SK-N-SH treated with all-trans-retinoic acid at 6 μM for 48 hours (cell line): ENCODE results near the gene RAX2.

Experiments
- ATAC-seq: fragments of 200-7000 bp; cut with Tn5 transposase; 3 replicates; pipeline ENCODE4 v1.9.1; 2020; ENCODE audit warnings: mild to moderate bottlenecking, moderate library complexity
- ARNTL ChIP-seq: fragments of 450-650 bp; formaldehyde crosslinking; IDR thresholded peaks from 2 replicates; pipeline ENCODE4 v1.5.0; 2020; ENCODE audit warnings: low read depth, mild to moderate bottlenecking, moderate library complexity, borderline replicate concordance
- BACH2 ChIP-seq: fragments of 250-450 bp; sonication (Bioruptor Pico); IDR thresholded peaks from 2 replicates; pipeline ENCODE4 v1.9.0; 2021; ENCODE audit warnings: mild to moderate bottlenecking, borderline replicate concordance
- CREB5 ChIP-seq: fragments of 250-450 bp; sonication (Bioruptor Pico); IDR thresholded peaks from 2 replicates; pipeline ENCODE4 v1.5.1; 2020; ENCODE audit warnings: low read depth, mild to moderate bottlenecking, moderate library complexity
- CSDC2 ChIP-seq: fragments of 250-450 bp; sonication (Bioruptor Pico); IDR thresholded peaks from 2 replicates; pipeline ENCODE4 v1.5.0; 2020; ENCODE audit warnings: mild to moderate bottlenecking, moderate library complexity
- CSRNP3 ChIP-seq: fragments of 250-450 bp; sonication (Bioruptor Pico); IDR thresholded peaks from 2 replicates; pipeline ENCODE4 v1.5.1; 2021; ENCODE audit warnings: mild to moderate bottlenecking, moderate library complexity
- ESRRG ChIP-seq: fragments of 250-450 bp; sonication (Bioruptor Pico); IDR thresholded peaks from 2 replicates; pipeline ENCODE4 v1.6.1; 2021; ENCODE audit warnings: mild to moderate bottlenecking
- GLIS3 ChIP-seq: fragments of 250-450 bp; sonication (Bioruptor Pico); IDR thresholded peaks from 2 replicates; pipeline ENCODE4 v1.5.0; 2020; ENCODE audit warnings: mild to moderate bottlenecking, moderate library complexity
- ISL1 ChIP-seq: fragments of 250-450 bp; sonication (Bioruptor Pico); IDR thresholded peaks from 2 replicates; pipeline ENCODE4 v2.1.2; 2022; ENCODE audit warnings: mild to moderate bottlenecking, moderate library complexity
- OSR1 ChIP-seq: fragments of 250-450 bp; sonication (Bioruptor Pico); IDR thresholded peaks from 2 replicates; pipeline ENCODE4 v1.8.0; 2022; ENCODE audit warnings: moderate library complexity, mild to moderate bottlenecking, inconsistent platforms
- PPARA ChIP-seq: fragments of 250-450 bp; sonication (Bioruptor Pico); IDR thresholded peaks from 2 replicates; pipeline ENCODE4 v1.5.0; 2020; ENCODE audit warnings: mild to moderate bottlenecking, borderline replicate concordance
- RARB ChIP-seq: fragments of 250-450 bp; sonication (Bioruptor Pico); IDR thresholded peaks from 2 replicates; pipeline ENCODE4 v1.8.0; 2021; ENCODE audit warnings: mild to moderate bottlenecking, moderate library complexity
- SNAI2 ChIP-seq: fragments of 250-450 bp; sonication (Bioruptor Pico); IDR thresholded peaks from 2 replicates; pipeline ENCODE4 v1.5.0; 2020; ENCODE audit warnings: mild to moderate bottlenecking, moderate library complexity
- TOX ChIP-seq: fragments of 250-450 bp; sonication (Bioruptor Pico); IDR thresholded peaks from 2 replicates; pipeline ENCODE4 v1.8.0; 2021; ENCODE audit warnings: mild to moderate bottlenecking, moderate library complexity, borderline replicate concordance
- TSHZ2 ChIP-seq: fragments of 250-450 bp; sonication (Bioruptor Pico); IDR thresholded peaks from 2 replicates; pipeline ENCODE4 v1.5.0; 2020; ENCODE audit warnings: mild to moderate bottlenecking, moderate library complexity
- ZC3H10 ChIP-seq: fragments of 250-450 bp; sonication (Bioruptor Pico); IDR thresholded peaks from 2 replicates; pipeline ENCODE4 v1.5.1; 2021; ENCODE audit warnings: mild to moderate bottlenecking, moderate library complexity
- ZFP3 ChIP-seq: fragments of 250-450 bp; sonication (Bioruptor Pico); IDR thresholded peaks from 2 replicates; pipeline ENCODE4 v1.5.0; 2020; ENCODE audit warnings: mild to moderate bottlenecking, moderate library complexity
- ZFP30 ChIP-seq: fragments of 450-650 bp; formaldehyde crosslinking; IDR thresholded peaks from 2 replicates; pipeline ENCODE4 v1.5.0; 2022; ENCODE audit warnings: mild to moderate bottlenecking, moderate library complexity
- ZNF565 ChIP-seq: fragments of 450-650 bp; formaldehyde crosslinking; conservative IDR thresholded peaks from 2 replicates; pipeline ENCODE4 v1.5.0; 2020; ENCODE audit warnings: low read depth, mild to moderate bottlenecking, moderate library complexity
- ZNF70 ChIP-seq: fragments of 450-650 bp; formaldehyde crosslinking; IDR thresholded peaks from 2 replicates; pipeline ENCODE4 v1.5.0; 2020; ENCODE audit warnings: mild to moderate bottlenecking, moderate library complexity
- ZNF8 ChIP-seq: fragments of 450-650 bp; formaldehyde crosslinking; IDR thresholded peaks from 2 replicates; pipeline ENCODE4 v1.5.0; 2020; ENCODE audit warnings: mild to moderate bottlenecking, moderate library complexity
- TF ChIP-seq, protein P1 (sequence below): fragments of 250-450 bp; sonication (Bioruptor Pico); IDR thresholded peaks from 2 replicates; pipeline ENCODE4 v1.8.0; 2021; ENCODE audit warnings: low read depth, mild to moderate bottlenecking, moderate library complexity, borderline replicate concordance
- TF ChIP-seq, protein P2 (sequence below): fragments of 250-450 bp; sonication (Bioruptor Pico); IDR thresholded peaks from 2 replicates; pipeline ENCODE4 v1.8.0; 2020; ENCODE audit warnings: mild to moderate bottlenecking, moderate library complexity, borderline replicate concordance

The RAX2 gene

DNA sequence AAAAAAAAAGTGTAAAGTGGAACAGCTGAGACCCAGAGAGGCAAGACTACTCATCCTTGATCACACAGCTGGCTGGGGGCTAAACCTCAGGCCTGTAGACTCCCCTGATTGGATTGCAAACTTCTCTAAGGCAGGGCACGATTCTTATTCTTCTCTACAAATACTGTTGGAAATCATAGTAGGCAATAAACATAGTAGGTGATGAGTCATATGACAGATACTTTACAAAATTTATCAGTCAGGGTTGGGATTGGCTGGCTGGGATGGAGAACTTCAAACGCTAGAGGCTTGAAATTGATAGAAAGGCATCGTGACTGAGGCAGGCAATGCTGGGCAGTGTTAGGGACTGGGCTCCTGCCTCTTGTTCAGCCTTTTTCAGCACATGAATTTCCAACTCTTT is 20.1 kb upstream of the RAX2 start:
- no peak; the same call in 2 of the 3 replicates for ATAC-seq
- TF ChIP-seq RARB (CRISPR knock-in tag) (no peak), BACH2 (CRISPR knock-in tag) (no peak), CSDC2 (CRISPR knock-in tag) (no peak), ZNF8 (CRISPR knock-in tag) (no peak), ESRRG (CRISPR knock-in tag) (no peak), SNAI2 (CRISPR knock-in tag) (no peak)
- TF ChIP-seq, protein P1, sequence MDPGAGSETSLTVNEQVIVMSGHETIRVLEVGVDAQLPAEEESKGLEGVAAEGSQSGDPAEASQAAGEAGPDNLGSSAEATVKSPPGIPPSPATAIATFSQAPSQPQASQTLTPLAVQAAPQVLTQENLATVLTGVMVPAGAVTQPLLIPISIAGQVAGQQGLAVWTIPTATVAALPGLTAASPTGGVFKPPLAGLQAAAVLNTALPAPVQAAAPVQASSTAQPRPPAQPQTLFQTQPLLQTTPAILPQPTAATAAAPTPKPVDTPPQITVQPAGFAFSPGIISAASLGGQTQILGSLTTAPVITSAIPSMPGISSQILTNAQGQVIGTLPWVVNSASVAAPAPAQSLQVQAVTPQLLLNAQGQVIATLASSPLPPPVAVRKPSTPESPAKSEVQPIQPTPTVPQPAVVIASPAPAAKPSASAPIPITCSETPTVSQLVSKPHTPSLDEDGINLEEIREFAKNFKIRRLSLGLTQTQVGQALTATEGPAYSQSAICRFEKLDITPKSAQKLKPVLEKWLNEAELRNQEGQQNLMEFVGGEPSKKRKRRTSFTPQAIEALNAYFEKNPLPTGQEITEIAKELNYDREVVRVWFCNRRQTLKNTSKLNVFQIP (CRISPR knock-in tag): no peak

GRCh38 chr19:3790941-3791340 is 18.9 kb upstream of the RAX2 start:
- no peak for ATAC-seq
- TF ChIP-seq GLIS3 (no peak), TSHZ2 (CRISPR knock-in tag) (no peak)
- TF ChIP-seq, protein P1 (CRISPR knock-in tag): no peak
- TF ChIP-seq, protein P2, sequence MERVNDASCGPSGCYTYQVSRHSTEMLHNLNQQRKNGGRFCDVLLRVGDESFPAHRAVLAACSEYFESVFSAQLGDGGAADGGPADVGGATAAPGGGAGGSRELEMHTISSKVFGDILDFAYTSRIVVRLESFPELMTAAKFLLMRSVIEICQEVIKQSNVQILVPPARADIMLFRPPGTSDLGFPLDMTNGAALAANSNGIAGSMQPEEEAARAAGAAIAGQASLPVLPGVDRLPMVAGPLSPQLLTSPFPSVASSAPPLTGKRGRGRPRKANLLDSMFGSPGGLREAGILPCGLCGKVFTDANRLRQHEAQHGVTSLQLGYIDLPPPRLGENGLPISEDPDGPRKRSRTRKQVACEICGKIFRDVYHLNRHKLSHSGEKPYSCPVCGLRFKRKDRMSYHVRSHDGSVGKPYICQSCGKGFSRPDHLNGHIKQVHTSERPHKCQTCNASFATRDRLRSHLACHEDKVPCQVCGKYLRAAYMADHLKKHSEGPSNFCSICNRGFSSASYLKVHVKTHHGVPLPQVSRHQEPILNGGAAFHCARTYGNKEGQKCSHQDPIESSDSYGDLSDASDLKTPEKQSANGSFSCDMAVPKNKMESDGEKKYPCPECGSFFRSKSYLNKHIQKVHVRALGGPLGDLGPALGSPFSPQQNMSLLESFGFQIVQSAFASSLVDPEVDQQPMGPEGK (CRISPR knock-in tag): no peak

DNA sequence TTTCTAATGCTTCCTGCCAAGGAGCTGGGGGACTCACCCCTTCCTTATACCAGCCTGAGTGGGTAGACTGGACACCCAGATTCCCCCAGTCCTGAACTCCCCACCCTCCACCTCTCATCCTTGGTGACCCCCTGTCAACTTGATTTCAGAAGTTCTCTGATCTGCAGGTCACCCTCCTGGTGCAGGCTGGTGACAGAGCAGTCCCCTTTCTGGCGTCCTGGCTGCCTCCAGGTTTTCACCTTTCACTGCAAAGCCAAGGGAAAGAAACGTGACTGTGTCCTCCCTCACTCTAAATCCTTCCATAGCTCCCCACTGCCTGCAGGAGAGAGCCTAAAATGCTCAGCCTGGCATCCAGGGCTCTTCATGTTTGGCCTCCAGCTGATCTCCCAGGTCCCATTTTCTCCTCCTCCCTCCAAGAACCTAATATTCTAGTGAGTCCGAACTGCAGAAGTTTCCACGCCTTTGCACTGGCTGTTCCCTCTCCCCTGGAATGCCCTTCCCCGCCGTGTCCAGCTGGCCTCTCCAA is 18.2 kb upstream of the RAX2 start:
- no peak for ATAC-seq
- TF ChIP-seq ZNF70 (no peak), CREB5 (CRISPR knock-in tag) (no peak), TSHZ2 (CRISPR knock-in tag) (no peak), ESRRG (CRISPR knock-in tag) (no peak), TOX (CRISPR knock-in tag) (no peak), ISL1 (CRISPR knock-in tag) (no peak), BACH2 (CRISPR knock-in tag) (no peak), OSR1 (no peak), ZFP3 (no peak), CSRNP3 (CRISPR knock-in tag) (no peak), ZNF565 (no peak), SNAI2 (CRISPR knock-in tag) (no peak), PPARA (CRISPR knock-in tag) (no peak), ZC3H10 (CRISPR knock-in tag) (no peak), ZFP30 (CRISPR knock-in tag) (no peak), ZNF8 (CRISPR knock-in tag) (no peak), ARNTL (CRISPR knock-in tag) (no peak), GLIS3 (no peak)
- TF ChIP-seq, protein P2 (CRISPR knock-in tag): no peak
